SHP77 treated with DMSO at 0.1 percent for 48 hours (cell line): ENCODE measurements around the gene IL22RA2.

Experiments used
- DNase-seq: peaks from one replicate; lab custom pipeline; 2025; lab: John Stamatoyannopoulos, UW

Gene IL22RA2

GRCh38 chr6:137197684-137198645, 24.5 kb upstream of the IL22RA2 start:
- DNase-seq = no peak

- DNase-seq = no peak
These were observed 20.0 kb upstream of the IL22RA2 start for GRCh38 chr6:137193256-137194070.

GRCh38 chr6:137192821-137193220, 19.4 kb upstream of the IL22RA2 start:
- DNase-seq = no peak

- DNase-seq = no peak
These were observed 18.2 kb upstream of the IL22RA2 start for GRCh38 chr6:137191670-137192069.

GRCh38 chr6:137191236-137191635, 17.8 kb upstream of the IL22RA2 start:
- no peak for DNase-seq

GRCh38 chr6:137190583-137191094, 17.2 kb upstream of the IL22RA2 start:
- DNase-seq = no peak

- DNase-seq = no peak
These were observed 15.4 kb upstream of the IL22RA2 start for GRCh38 chr6:137188855-137189254.

- no peak for DNase-seq
These were observed 11.8 kb upstream of the IL22RA2 start for GRCh38 chr6:137185290-137185689.

- DNase-seq = no peak
These were observed 9.2 kb upstream of the IL22RA2 start for GRCh38 chr6:137182654-137183073.

- DNase-seq = no peak
These were observed 8.6 kb upstream of the IL22RA2 start for GRCh38 chr6:137181891-137182653.

- no peak for DNase-seq
These were observed 4.2 kb upstream of the IL22RA2 start for GRCh38 chr6:137177611-137178010.

GRCh38 chr6:137176729-137177128, 3.3 kb upstream of the IL22RA2 start:
- DNase-seq = no peak

GRCh38 chr6:137175868-137176245, 2.4 kb upstream of the IL22RA2 start:
- DNase-seq = no peak

- no peak for DNase-seq
These were observed 1.9 kb upstream of the IL22RA2 start for GRCh38 chr6:137175157-137175867.

GRCh38 chr6:137172734-137173431, 561 bp downstream of the IL22RA2 start:
- no peak for DNase-seq

- no peak for DNase-seq
These were observed 1.4 kb downstream of the IL22RA2 start for GRCh38 chr6:137171824-137172733.

GRCh38 chr6:137171053-137171374, 2.4 kb downstream of the IL22RA2 start:
- no peak for DNase-seq

GRCh38 chr6:137170266-137171052, 3.0 kb downstream of the IL22RA2 start:
- DNase-seq = no peak
